ENCODE measurements around the gene SESTD1. TPM values are rescaled to one million over a fixed set of nuclear protein-coding genes. Genes with fewer than 3 reads are reported as not detected.

Gene SESTD1
- total and polyA plus RNA-seq, 9 of the 15 experiments (the other 6 are each of a cell fraction or from before 2014, with no cell fraction given): 0.32 to 5.6 (median 2.1) TPM

DNA sequence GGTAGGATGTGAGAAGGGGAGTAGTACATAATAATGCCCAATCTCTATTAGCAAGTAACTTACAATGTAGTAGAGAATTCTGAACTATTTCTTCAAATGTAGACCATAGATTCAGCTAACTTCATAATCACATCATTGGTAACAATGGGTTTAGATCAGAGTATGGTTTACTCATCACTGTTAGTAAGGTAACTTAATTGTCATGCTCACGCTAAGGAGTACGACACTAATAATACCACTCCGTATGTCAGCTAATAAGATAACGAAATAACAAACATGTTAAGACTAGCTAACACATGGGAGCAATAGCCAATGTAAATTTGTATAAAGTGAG is 158.3 kb downstream of the SESTD1 start (continued):
- TF ChIP-seq ZNF75A (CRISPR knock-in tag; IDR thresholded peaks at IDR 0.05) (no peak), KLF10 (CRISPR knock-in tag; IDR thresholded peaks at IDR 0.05) (no peak), GTF2E2 (tag; IDR thresholded peaks at IDR 0.05) (no peak), ZNF668 (CRISPR knock-in tag; IDR thresholded peaks at IDR 0.05) (no peak), DPF2 (IDR thresholded peaks at IDR 0.05) (no peak), JUNB (CRISPR knock-in tag; conservative IDR thresholded peaks at IDR 0.05) (no peak)
- TF ChIP-seq, protein P1, sequence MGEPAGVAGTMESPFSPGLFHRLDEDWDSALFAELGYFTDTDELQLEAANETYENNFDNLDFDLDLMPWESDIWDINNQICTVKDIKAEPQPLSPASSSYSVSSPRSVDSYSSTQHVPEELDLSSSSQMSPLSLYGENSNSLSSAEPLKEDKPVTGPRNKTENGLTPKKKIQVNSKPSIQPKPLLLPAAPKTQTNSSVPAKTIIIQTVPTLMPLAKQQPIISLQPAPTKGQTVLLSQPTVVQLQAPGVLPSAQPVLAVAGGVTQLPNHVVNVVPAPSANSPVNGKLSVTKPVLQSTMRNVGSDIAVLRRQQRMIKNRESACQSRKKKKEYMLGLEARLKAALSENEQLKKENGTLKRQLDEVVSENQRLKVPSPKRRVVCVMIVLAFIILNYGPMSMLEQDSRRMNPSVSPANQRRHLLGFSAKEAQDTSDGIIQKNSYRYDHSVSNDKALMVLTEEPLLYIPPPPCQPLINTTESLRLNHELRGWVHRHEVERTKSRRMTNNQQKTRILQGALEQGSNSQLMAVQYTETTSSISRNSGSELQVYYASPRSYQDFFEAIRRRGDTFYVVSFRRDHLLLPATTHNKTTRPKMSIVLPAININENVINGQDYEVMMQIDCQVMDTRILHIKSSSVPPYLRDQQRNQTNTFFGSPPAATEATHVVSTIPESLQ (CRISPR knock-in tag; IDR thresholded peaks at IDR 0.05): no peak
- TF ChIP-seq, protein P2, sequence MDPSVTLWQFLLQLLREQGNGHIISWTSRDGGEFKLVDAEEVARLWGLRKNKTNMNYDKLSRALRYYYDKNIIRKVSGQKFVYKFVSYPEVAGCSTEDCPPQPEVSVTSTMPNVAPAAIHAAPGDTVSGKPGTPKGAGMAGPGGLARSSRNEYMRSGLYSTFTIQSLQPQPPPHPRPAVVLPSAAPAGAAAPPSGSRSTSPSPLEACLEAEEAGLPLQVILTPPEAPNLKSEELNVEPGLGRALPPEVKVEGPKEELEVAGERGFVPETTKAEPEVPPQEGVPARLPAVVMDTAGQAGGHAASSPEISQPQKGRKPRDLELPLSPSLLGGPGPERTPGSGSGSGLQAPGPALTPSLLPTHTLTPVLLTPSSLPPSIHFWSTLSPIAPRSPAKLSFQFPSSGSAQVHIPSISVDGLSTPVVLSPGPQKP (CRISPR knock-in tag; IDR thresholded peaks at IDR 0.05): no peak

DNA sequence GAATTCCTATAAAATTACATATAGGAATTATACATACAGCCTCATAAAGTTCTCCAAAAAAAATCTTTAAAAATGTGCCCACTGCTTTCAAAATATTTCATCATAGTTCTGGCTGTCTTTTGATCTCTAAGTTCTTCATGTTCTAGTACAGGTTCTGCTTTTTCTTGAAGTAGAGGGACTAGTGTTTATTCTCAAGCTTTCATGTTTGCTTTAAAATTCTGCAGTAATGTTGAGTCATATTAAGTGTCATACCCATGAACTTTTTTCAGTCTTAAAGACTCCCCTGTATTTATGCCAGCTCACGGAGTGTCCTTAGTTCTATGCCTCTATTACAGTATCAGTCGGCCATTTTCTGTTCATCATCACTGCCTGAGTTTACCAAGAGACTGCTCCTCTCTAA is 159.9 kb downstream of the SESTD1 start:
- H4K20me1 ChIP-seq (replicated peaks; ENCODE audit: control insufficient read depth, insufficient read depth, low read length): no peaks in the 10 kb centered on the region
- in situ Hi-C loops (cut with MboI): no loop called here
- H3K4me1 ChIP-seq (replicated peaks in 1 of 2; ENCODE audit: control insufficient read depth in 2 of 2, insufficient read depth in 2 of 2, low read length in 2 of 2): no peaks in the 10 kb centered on the region
- ChIA-PET CTCF (ENCODE audit: low intra/inter-chr PET ratio) (no interaction called here), POLR2A (no interaction called here)
- H3K4me3 ChIP-seq: no peak overlapping the region
- H3K27me3 ChIP-seq (ENCODE audit: control insufficient read depth in 2 of 2, insufficient read depth in 2 of 2, low read length in 2 of 2): no peaks in the 10 kb centered on the region
- H3K27ac ChIP-seq (ENCODE audit: extremely low read depth, low read depth, low read length): no peak overlapping the region
- H3K4me2 ChIP-seq (ENCODE audit: insufficient read depth, low read length): no peak overlapping the region
- FAIRE-seq (no peak), DNase-seq (ENCODE audit: extremely low read depth in 1 of 4, low spot score in 3 of 4) (no peak), ATAC-seq (no peak)
- no peaks in the 10 kb centered on the region for H3K9me1 ChIP-seq (ENCODE audit: control insufficient read depth, insufficient read depth, low read length)
- no peaks in the 10 kb centered on the region for H3K79me2 ChIP-seq (ENCODE audit: control insufficient read depth, insufficient read depth, low read length)
- no peaks in the 10 kb centered on the region for H3K36me3 ChIP-seq (ENCODE audit: control insufficient read depth, insufficient read depth, low read length)
- intact Hi-C loops (cut with micrococcal nuclease): no loop called here
- no TSS peak for BruUV-seq (replicated peaks)
- 0% methylated on average over 2 of the region's 2 CpGs for WGBS (ENCODE audit: insufficient coverage, low coverage, missing lambda C conversion rate)
- no peak overlapping the region for H3K9ac ChIP-seq (ENCODE audit: insufficient read depth in 1 of 2, low read depth in 2 of 2, low read length in 2 of 2)
- H2AFZ ChIP-seq (ENCODE audit: low read depth, low read length): no peak overlapping the region
- no peaks in the 10 kb centered on the region; the same call in 1 of the 2 replicates for H3K9me3 ChIP-seq (replicated peaks; ENCODE audit: control insufficient read depth, insufficient read depth, low read depth, low read length)
- TF ChIP-seq HNRNPLL (IDR thresholded peaks at IDR 0.05; ENCODE audit: low read depth, low read length, poor library complexity, severe bottlenecking): no peak
- no peak for TF ChIP-seq DNMT1 (IDR thresholded peaks at IDR 0.05)
- no peak for TF ChIP-seq CEBPG (CRISPR knock-in tag; IDR thresholded peaks at IDR 0.05)
- TF ChIP-seq CEBPG (tag; conservative IDR thresholded peaks at IDR 0.05 in 1 of 2, IDR thresholded peaks at IDR 0.05 in 1 of 2): peak; percentile 51 to 79; a peak in 3 of 4 replicates
- TF ChIP-seq, protein P3, sequence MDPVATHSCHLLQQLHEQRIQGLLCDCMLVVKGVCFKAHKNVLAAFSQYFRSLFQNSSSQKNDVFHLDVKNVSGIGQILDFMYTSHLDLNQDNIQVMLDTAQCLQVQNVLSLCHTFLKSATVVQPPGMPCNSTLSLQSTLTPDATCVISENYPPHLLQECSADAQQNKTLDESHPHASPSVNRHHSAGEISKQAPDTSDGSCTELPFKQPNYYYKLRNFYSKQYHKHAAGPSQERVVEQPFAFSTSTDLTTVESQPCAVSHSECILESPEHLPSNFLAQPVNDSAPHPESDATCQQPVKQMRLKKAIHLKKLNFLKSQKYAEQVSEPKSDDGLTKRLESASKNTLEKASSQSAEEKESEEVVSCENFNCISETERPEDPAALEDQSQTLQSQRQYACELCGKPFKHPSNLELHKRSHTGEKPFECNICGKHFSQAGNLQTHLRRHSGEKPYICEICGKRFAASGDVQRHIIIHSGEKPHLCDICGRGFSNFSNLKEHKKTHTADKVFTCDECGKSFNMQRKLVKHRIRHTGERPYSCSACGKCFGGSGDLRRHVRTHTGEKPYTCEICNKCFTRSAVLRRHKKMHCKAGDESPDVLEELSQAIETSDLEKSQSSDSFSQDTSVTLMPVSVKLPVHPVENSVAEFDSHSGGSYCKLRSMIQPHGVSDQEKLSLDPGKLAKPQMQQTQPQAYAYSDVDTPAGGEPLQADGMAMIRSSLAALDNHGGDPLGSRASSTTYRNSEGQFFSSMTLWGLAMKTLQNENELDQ (CRISPR knock-in tag; IDR thresholded peaks at IDR 0.05; ENCODE audit: borderline replicate concordance): no peak
- TF ChIP-seq ZNF41 (CRISPR knock-in tag; conservative IDR thresholded peaks at IDR 0.05): no peak
- TF ChIP-seq TOE1 (IDR thresholded peaks at IDR 0.05; ENCODE audit: borderline replicate concordance): no peak
- no peak for TF ChIP-seq TOE1 (CRISPR knock-in tag; IDR thresholded peaks at IDR 0.05; ENCODE audit: borderline replicate concordance, low read depth)
- TF ChIP-seq KLF13 (tag; IDR thresholded peaks at IDR 0.05; ENCODE audit: borderline replicate concordance, low read depth): no peak
- no peak for TF ChIP-seq MAZ (CRISPR knock-in tag; conservative IDR thresholded peaks at IDR 0.05 in 1 of 2, IDR thresholded peaks at IDR 0.05 in 1 of 2)

Data from K562 (cell line).